AG04449 (cell line): Measurements from ENCODE around the gene RPL4.

Experiments
- CTCF ChIA-PET: fragments of 350-600 bp; formaldehyde crosslinking; extraction: SDS; loops from one replicate; lab custom pipeline; 2021; ENCODE audit warnings: antibody characterized with exemption; lab: Yijun Ruan, JAX
- POLR2A ChIA-PET: fragments of 400-600, 350-600 bp; formaldehyde crosslinking; extraction: SDS; loops from one replicate; lab custom pipeline; 2020; ENCODE audit warnings: antibody characterized with exemption, inconsistent platforms; lab: Yijun Ruan, JAX
- DNase-seq: peaks from one replicate; pipeline ENCODE4 v3.0.0-alpha.2; 2010; ENCODE audit warnings: low read depth, low spot score
- H3K4me3 ChIP-seq: 2 replicates; pipeline ENCODE4 v1.5.1; 2011; ENCODE audit warnings: low read depth, mild to moderate bottlenecking, control low read depth, low read length
- CTCF ChIP-seq: IDR thresholded peaks from one replicate; pipeline ENCODE4 v1.5.1; 2011; ENCODE audit warnings: mild to moderate bottlenecking, moderate library complexity, low read length, control low read depth, inconsistent platforms; ENCODE audit not compliant: insufficient read depth; ENCODE audit errors: missing control alignments

Gene RPL4

GRCh38 chr15:66504563-66505429 lies at the start of gene RPL4, which contains the start of gene ZWILCH:
Gene RPL4, minus strand, starts transcription at chr15:66504855. Its CDS starts 65 bp downstream, at chr15:66504790.
Gene ZWILCH, plus strand, starts transcription at chr15:66505326. Its CDS starts 13 bp downstream, at chr15:66505339.
- CTCF ChIA-PET = interaction anchor here (0.8 to 2.9 kb wide), 5 partner anchors 7 to 119 kb away, joined by 3 to 34 read pairs (median 3); partner anchors contain the start of gene SNAPC5
- TF ChIP-seq CTCF = no peak
- POLR2A ChIA-PET = interaction anchor here (0.7 to 1.0 kb wide), 4 partner anchors 13 to 369 kb away, joined by 3 to 4 read pairs (median 4); partner anchors contain the start of gene TIPIN
- H3K4me3 ChIP-seq = peak within 1 kb of the TSS; percentile 98
- DNase-seq = no peak

GRCh38 chr15:66545255-66545654 lies 40.6 kb upstream of the RPL4 start:
- CTCF ChIA-PET = no interaction called here
- POLR2A ChIA-PET = no interaction called here
- no peak for DNase-seq
- H3K4me3 ChIP-seq = no peak overlapping the region
- TF ChIP-seq CTCF = no peak

GRCh38 chr15:66542896-66543295 lies 38.2 kb upstream of the RPL4 start:
- CTCF ChIA-PET = interaction anchor here (1.6 kb wide), 1 partner anchor 24 kb away, joined by 11 read pairs; no protein-coding TSS in a partner anchor
- H3K4me3 ChIP-seq = no peak overlapping the region
- POLR2A ChIA-PET = no interaction called here
- DNase-seq = no peak
- no peak for TF ChIP-seq CTCF

- ChIA-PET CTCF (interaction anchor here (0.8 to 1.8 kb wide), 2 partner anchors 31 to 37 kb away, joined by 4 to 9 read pairs; partner anchors contain the start of gene LCTL), POLR2A (interaction anchor here (0.7 kb wide), 1 partner anchor 9 kb away, joined by 3 read pairs; no protein-coding TSS in a partner anchor)
- no peak overlapping the region for H3K4me3 ChIP-seq
- DNase-seq = no peak
- TF ChIP-seq CTCF = no peak
Measured at GRCh38 chr15:66535056-66535455, 30.4 kb upstream of the RPL4 start.

GRCh38 chr15:66524838-66525237 lies 20.2 kb upstream of the RPL4 start:
- ChIA-PET CTCF (interaction anchor here (1.3 to 1.5 kb wide), 2 partner anchors 26 kb away, joined by 4 to 6 read pairs; partner anchors contain the start of gene SNAPC5), POLR2A (no interaction called here)
- no peak for DNase-seq
- no peak overlapping the region for H3K4me3 ChIP-seq
- TF ChIP-seq CTCF = no peak

GRCh38 chr15:66523926-66524325 lies 19.3 kb upstream of the RPL4 start:
- H3K4me3 ChIP-seq = no peak overlapping the region
- DNase-seq = no peak
- no peak for TF ChIP-seq CTCF
- ChIA-PET CTCF (interaction anchor here (1.3 to 1.4 kb wide), 2 partner anchors 25 to 43 kb away, joined by 6 to 7 read pairs; partner anchors contain the start of gene SNAPC5), POLR2A (no interaction called here)
